Measurements from ENCODE around the gene CYFIP2.

CYFIP2 gene

GRCh38 chr5:157362982-157363381, 97.1 kb downstream of the CYFIP2 start:
- no peak for DNase-seq

GRCh38 chr5:157365732-157366131, 99.8 kb downstream of the CYFIP2 start:
- DNase-seq = no peak

- no peak for DNase-seq
Observed at GRCh38 chr5:157366741-157367674, 101.1 kb downstream of the CYFIP2 start.

GRCh38 chr5:157369507-157369906, 103.6 kb downstream of the CYFIP2 start:
- no peak for DNase-seq

- DNase-seq = no peak
Observed at GRCh38 chr5:157370967-157371366, 105.0 kb downstream of the CYFIP2 start.

GRCh38 chr5:157371655-157372471, 105.9 kb downstream of the CYFIP2 start:
- no peak for DNase-seq

GRCh38 chr5:157372472-157372822, 106.5 kb downstream of the CYFIP2 start:
- no peak for DNase-seq

- DNase-seq = no peak
Observed at GRCh38 chr5:157378509-157378908, 112.6 kb downstream of the CYFIP2 start.

GRCh38 chr5:157379983-157380382, 114.1 kb downstream of the CYFIP2 start:
- no peak for DNase-seq

GRCh38 chr5:157381746-157382145, 115.8 kb downstream of the CYFIP2 start:
- no peak for DNase-seq

- DNase-seq = no peak
Observed at GRCh38 chr5:157382996-157383800, 117.3 kb downstream of the CYFIP2 start.

- DNase-seq = no peak
Observed at GRCh38 chr5:157384971-157385709, 119.2 kb downstream of the CYFIP2 start.

GRCh38 chr5:157387041-157387563, 121.2 kb downstream of the CYFIP2 start:
- no peak for DNase-seq

GRCh38 chr5:157387683-157388093, 121.8 kb downstream of the CYFIP2 start:
- DNase-seq = no peak

- DNase-seq = no peak
Observed at GRCh38 chr5:157388111-157388710, 122.3 kb downstream of the CYFIP2 start.

- no peak for DNase-seq
Observed at GRCh38 chr5:157389103-157389502, 123.2 kb downstream of the CYFIP2 start.

GRCh38 chr5:157390133-157390532, 124.2 kb downstream of the CYFIP2 start:
- DNase-seq = no peak

- DNase-seq = no peak
Observed at GRCh38 chr5:157390551-157391297, 124.8 kb downstream of the CYFIP2 start.

GRCh38 chr5:157398305-157398704, 132.4 kb downstream of the CYFIP2 start:
- no peak for DNase-seq

GRCh38 chr5:157400741-157401495, 135.0 kb downstream of the CYFIP2 start:
- no peak for DNase-seq

Measured in NCI-H774 (cell line).